H1 (cell line): ENCODE data around the gene CADPS. TPM values are rescaled to one million over a fixed set of nuclear protein-coding genes. Genes with fewer than 3 reads are reported as not detected.

Experiments
- CTCF ChIA-PET: fragments of 300-600 bp; sonication (Branson Sonifier 250); formaldehyde crosslinking; loops from one replicate; lab custom pipeline; 2021; ENCODE audit not compliant: partially characterized antibody; lab: Charles Lee
- POLR2A ChIA-PET: fragments of 300-600 bp; sonication (Branson Sonifier 250); formaldehyde crosslinking; loops from one replicate; lab custom pipeline; 2021; ENCODE audit warnings: inconsistent platforms; ENCODE audit not compliant: partially characterized antibody; lab: Charles Lee
- DNase-seq, 2 experiments: peaks; one replicate each; pipeline versions ENCODE4 v3.0.0 to v3.0.0-alpha.2; 2010 to 2022; ENCODE audit warnings: low spot score in 2 of 2, low read depth in 1 of 2, mixed read lengths in 1 of 2
- FAIRE-seq: peaks from 2 replicates; lab custom pipeline; 2011; peaks lifted over from hg19 to GRCh38; lab: Jason Lieb, UNC
- H2AFZ ChIP-seq: 2 replicates; pipeline ENCODE4 v1.8.1; 2012; ENCODE audit warnings: low read length, inconsistent platforms
- H2AK5ac ChIP-seq: 2 replicates; pipeline ENCODE4 v1.6.1; 2013; ENCODE audit warnings: low read depth, low read length
- H2BK120ac ChIP-seq: replicated peaks from 2 replicates; pipeline ENCODE3; 2013; ENCODE audit warnings: low read depth, low read length, inconsistent platforms
- H2BK12ac ChIP-seq: 2 replicates; pipeline ENCODE4 v1.6.1; 2013; ENCODE audit warnings: low read depth, low read length
- H2BK15ac ChIP-seq: 2 replicates; pipeline ENCODE4 v1.6.1; 2013; ENCODE audit warnings: low read length
- H2BK20ac ChIP-seq: 2 replicates; pipeline ENCODE4 v1.6.1; 2013; ENCODE audit warnings: low read length
- H2BK5ac ChIP-seq: 2 replicates; pipeline ENCODE4 v1.6.1; 2013; ENCODE audit warnings: low read depth, low read length
- H3K14ac ChIP-seq: 2 replicates; pipeline ENCODE4 v1.6.1; 2013; ENCODE audit warnings: inconsistent platforms; ENCODE audit not compliant: insufficient read length
- H3K18ac ChIP-seq: 2 replicates; pipeline ENCODE4 v1.6.1; 2013; ENCODE audit warnings: low read length; ENCODE audit errors: extremely low read depth
- H3K23ac ChIP-seq: 2 replicates; pipeline ENCODE4 v1.6.1; 2013; ENCODE audit warnings: inconsistent platforms; ENCODE audit not compliant: insufficient read length
- H3K23me2 ChIP-seq: 2 replicates; pipeline ENCODE4 v1.6.1; 2013; ENCODE audit warnings: low read depth, low read length
- H3K27ac ChIP-seq: 2 replicates; pipeline ENCODE4 v1.6.1; 2011; ENCODE audit warnings: low read depth, low read length, inconsistent platforms
- H3K27me3 ChIP-seq, 4 experiments: replicated peaks in 1 of 4; 1 replicate in 1 of 4; 2 replicates in 3 of 4; pipeline versions ENCODE4 v1.6.1 to v1.8.1; 2011 to 2013; ENCODE audit warnings: low read length in 3 of 4, mild to moderate bottlenecking in 3 of 4, inconsistent platforms in 2 of 4, mixed read lengths in 2 of 4, moderate library complexity in 1 of 4; ENCODE audit not compliant: control insufficient read depth in 3 of 4, insufficient read depth in 3 of 4; ENCODE audit errors: extremely low read depth in 1 of 4
- H3K36me3 ChIP-seq, 4 experiments: 2 replicates each; pipeline versions ENCODE4 v1.6.1 to v1.8.1; 2011 to 2013; ENCODE audit warnings: mild to moderate bottlenecking in 4 of 4, low read length in 3 of 4, moderate library complexity in 2 of 4, control low read depth in 1 of 4, inconsistent platforms in 1 of 4; ENCODE audit not compliant: insufficient read depth in 4 of 4, control insufficient read depth in 2 of 4
- H3K4ac ChIP-seq: replicated peaks from 2 replicates; pipeline ENCODE3; 2013; ENCODE audit warnings: low read length, low read depth, mixed read lengths, inconsistent platforms; ENCODE audit not compliant: insufficient read length
- H3K4me1 ChIP-seq, 4 experiments: replicated peaks in 1 of 4; 1 replicate in 1 of 4; 2 replicates in 3 of 4; pipeline versions ENCODE4 v1.6.1 to v1.8.1; 2011 to 2013; ENCODE audit warnings: low read length in 3 of 4, inconsistent platforms in 2 of 4, mixed read lengths in 1 of 4; ENCODE audit not compliant: insufficient read depth in 4 of 4, control insufficient read depth in 3 of 4
- H3K4me2 ChIP-seq, 2 experiments: 2 replicates each; pipeline versions ENCODE4 v1.6.1 to v1.8.1; 2011 to 2013; ENCODE audit warnings: low read depth in 2 of 2, low read length in 2 of 2, control low read depth in 1 of 2, inconsistent platforms in 1 of 2, mild to moderate bottlenecking in 1 of 2; ENCODE audit not compliant: insufficient read depth in 1 of 2
- H3K4me3 ChIP-seq, 4 experiments: fragments of 200-600, 300-600 bp in 1 of 4; sonication (generic), shearing (Covaris generic), sonication (Bioruptor Twin) in 1 of 4; 2 replicates each; pipeline versions ENCODE4 v1.5.1 to v1.8.1; 2011 to 2016; ENCODE audit warnings: low read length in 4 of 4, low read depth in 3 of 4, control low read depth in 2 of 4, inconsistent platforms in 2 of 4, mild to moderate bottlenecking in 2 of 4, mixed read lengths in 1 of 4, moderate library complexity in 1 of 4; ENCODE audit not compliant: insufficient read depth in 2 of 4; ENCODE audit errors: extremely low read depth in 1 of 4
- H3K56ac ChIP-seq: replicated peaks from 2 replicates; pipeline ENCODE3; 2013; ENCODE audit warnings: low read depth, mild to moderate bottlenecking, mixed read lengths, low read length, inconsistent platforms; ENCODE audit not compliant: insufficient read length
- H3K79me1 ChIP-seq: 2 replicates; pipeline ENCODE4 v1.6.1; 2013; ENCODE audit warnings: low read depth, low read length, control low read depth
- H3K79me2 ChIP-seq, 2 experiments: 2 replicates each; pipeline versions ENCODE4 v1.6.1 to v1.8.1; 2012 to 2013; ENCODE audit warnings: low read length in 2 of 2, mild to moderate bottlenecking in 2 of 2, inconsistent platforms in 1 of 2; ENCODE audit not compliant: insufficient read depth in 2 of 2, control insufficient read depth in 1 of 2
- H3K9ac ChIP-seq, 4 experiments: replicated peaks in 1 of 4; 1 replicate in 1 of 4; 2 replicates in 3 of 4; pipeline versions ENCODE4 v1.6.1 to v1.8.1; 2011 to 2013; ENCODE audit warnings: low read depth in 3 of 4, low read length in 3 of 4, control low read depth in 2 of 4, mild to moderate bottlenecking in 2 of 4, moderate library complexity in 2 of 4, inconsistent platforms in 1 of 4; ENCODE audit errors: extremely low read depth in 1 of 4
- H3K9me3 ChIP-seq, 2 experiments: 2 replicates each; pipeline versions ENCODE4 v1.6.1 to v1.8.1; 2012 to 2013; ENCODE audit warnings: mild to moderate bottlenecking in 2 of 2, moderate library complexity in 2 of 2, control low read depth in 1 of 2, inconsistent platforms in 1 of 2, low read depth in 1 of 2, low read length in 1 of 2, mixed read lengths in 1 of 2; ENCODE audit not compliant: insufficient read depth in 2 of 2
- H4K20me1 ChIP-seq, 2 experiments: replicated peaks in 1 of 2; 2 replicates each; pipeline versions ENCODE3 to v1.8.1; 2011 to 2013; ENCODE audit warnings: inconsistent platforms in 2 of 2, low read length in 2 of 2, mild to moderate bottlenecking in 1 of 2; ENCODE audit not compliant: insufficient read depth in 2 of 2, control insufficient read depth in 1 of 2
- H4K5ac ChIP-seq: 2 replicates; pipeline ENCODE4 v1.6.1; 2013; ENCODE audit warnings: low read length, low read depth, mixed read lengths, inconsistent platforms; ENCODE audit not compliant: insufficient read length
- H4K8ac ChIP-seq: 2 replicates; pipeline ENCODE4 v1.8.0; 2013; ENCODE audit warnings: mild to moderate bottlenecking, moderate library complexity, low read length, inconsistent platforms; ENCODE audit not compliant: insufficient read depth; ENCODE audit errors: extremely low read depth
- H4K91ac ChIP-seq: replicated peaks from 2 replicates; pipeline ENCODE3; 2013; ENCODE audit warnings: low read length, mixed read lengths, inconsistent platforms; ENCODE audit not compliant: insufficient read length
- BRCA1 ChIP-seq: IDR thresholded peaks from 2 replicates; pipeline ENCODE4 v1.6.1; 2012; ENCODE audit warnings: low read depth, low read length, improper control_type of control experiment
- CHD1 ChIP-seq: IDR thresholded peaks from 2 replicates; pipeline ENCODE4 v1.6.1; 2012; ENCODE audit warnings: low read depth, low read length, improper control_type of control experiment
- FOSL1 ChIP-seq: IDR thresholded peaks from 2 replicates; pipeline ENCODE4 v1.6.1; 2011; ENCODE audit warnings: mild to moderate bottlenecking, low read depth, low read length, moderate library complexity; ENCODE audit not compliant: insufficient read depth
- HDAC6 ChIP-seq: IDR thresholded peaks from one replicate; pipeline ENCODE4 v1.7.1; 2012; ENCODE audit warnings: low read depth, mild to moderate bottlenecking, inconsistent platforms, low read length, moderate library complexity
- JUN ChIP-seq: IDR thresholded peaks from 2 replicates; pipeline ENCODE4 v1.6.1; 2011; ENCODE audit warnings: low read depth, mild to moderate bottlenecking, improper control_type of control experiment, low read length
- KDM5A ChIP-seq: fragments of 200-600 bp; IDR thresholded peaks from 2 replicates; pipeline ENCODE4 v1.7.1; 2012; ENCODE audit warnings: mild to moderate bottlenecking, low read length, inconsistent platforms, mixed read lengths
- POLR2AphosphoS5 ChIP-seq: IDR thresholded peaks from 2 replicates; pipeline ENCODE4 v1.6.1; 2011; ENCODE audit warnings: low read depth, low read length
- RAD21 ChIP-seq, 2 experiments: IDR thresholded peaks in 1 of 2; conservative IDR thresholded peaks in 1 of 2; 2 replicates each; pipeline ENCODE4 v1.6.1; 2011; ENCODE audit warnings: low read depth in 2 of 2, low read length in 2 of 2, improper control_type of control experiment in 1 of 2, inconsistent platforms in 1 of 2, mild to moderate bottlenecking in 1 of 2, moderate library complexity in 1 of 2
- SIN3A ChIP-seq, 2 experiments: IDR thresholded peaks in 1 of 2; conservative IDR thresholded peaks in 1 of 2; 2 replicates each; pipeline ENCODE4 v1.6.1; 2011 to 2012; ENCODE audit warnings: low read length in 2 of 2, improper control_type of control experiment in 1 of 2, low read depth in 1 of 2, mild to moderate bottlenecking in 1 of 2
- SP4 ChIP-seq: IDR thresholded peaks from 2 replicates; pipeline ENCODE4 v1.6.1; 2012; ENCODE audit warnings: low read length, inconsistent platforms
- polyA plus RNA-seq, 7 experiments: library from polyadenylated mRNA; depleted of rRNA in 3 of 7; stranded (reverse) in 5 of 7; unstranded in 2 of 7; fragments of >200 nt in 5 of 7; fragments of 200-250 nt in 2 of 7; gene quantifications; 1 replicate in 5 of 7; 2 replicates in 1 of 7; 4 replicates in 1 of 7; pipeline versions ENCODE4 v1.2.1 to v1.2.3, GENCODE V29; 2011 to 2013; ENCODE audit warnings: missing spikeins in 2 of 7, mixed read lengths in 2 of 7
- total RNA-seq: library from RNA; stranded (reverse); fragmentation: NEBNext Ultra II Directional; extraction: Animal tissue kit (Norgen Biotek cat#: 25700); gene quantifications from 2 replicates; pipeline ENCODE4 v1.2.1, GENCODE V29; 2021
- TF ChIP-seq, protein P1 (sequence below): IDR thresholded peaks from 2 replicates; pipeline ENCODE4 v1.6.1; 2012; ENCODE audit warnings: inconsistent platforms

Gene CADPS
- total and polyA plus RNA-seq, 2 of the 8 experiments (the other 6 are each of a cell fraction or from before 2014, with no cell fraction given) = 7.1 to 10.2 TPM

DNA sequence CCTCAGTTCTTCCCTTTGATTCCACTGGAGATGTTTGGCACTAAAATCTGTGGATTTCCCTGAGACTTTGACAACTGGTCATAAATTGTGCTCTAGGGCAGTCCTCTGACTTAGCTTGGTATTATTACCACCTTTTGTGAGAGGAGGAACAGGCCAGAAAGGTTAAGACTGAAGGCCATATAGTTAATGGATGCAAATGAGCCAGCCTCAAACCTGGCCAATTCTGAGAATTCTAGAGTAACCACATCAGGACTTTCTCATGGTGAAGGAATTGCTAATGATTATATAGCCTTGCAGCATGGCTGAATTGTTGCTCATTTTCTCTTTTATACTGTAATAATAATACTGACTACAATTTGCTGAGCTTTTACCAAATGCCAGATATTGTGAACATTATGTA is 162.5 kb downstream of the CADPS start:
- H3K36me3 ChIP-seq = no peaks in the 10 kb centered on the region
- DNase-seq (no peak), FAIRE-seq (no peak)
- ChIA-PET CTCF (no interaction called here), POLR2A (interaction anchor here (1.4 kb wide), 1 partner anchor 10 kb away, joined by 3 read pairs; no protein-coding TSS in a partner anchor)
- H3K4me2 ChIP-seq = no peak overlapping the region
- H3K23ac ChIP-seq = no peak overlapping the region
- H2BK15ac ChIP-seq = no peak overlapping the region
- no peak overlapping the region for H3K56ac ChIP-seq
- no peak overlapping the region for H2AFZ ChIP-seq
- H3K79me2 ChIP-seq = no peaks in the 10 kb centered on the region
- peaks cover 5 to 13% (median 8%) of the 10 kb centered on the region in 4 experiments; a peak in 6 of 7 replicates for H3K4me1 ChIP-seq
- H4K91ac ChIP-seq = no peak overlapping the region
- H4K5ac ChIP-seq = no peak overlapping the region
- no peaks in the 10 kb centered on the region for H3K23me2 ChIP-seq
- H3K9me3 ChIP-seq = no peaks in the 10 kb centered on the region
- no peaks in the 10 kb centered on the region for H3K79me1 ChIP-seq
- no peak overlapping the region for H3K4ac ChIP-seq
- H4K20me1 ChIP-seq = no peaks in the 10 kb centered on the region
- no peak overlapping the region for H3K4me3 ChIP-seq
- peaks cover 0 to 1% (median 0%) of the 10 kb centered on the region in 4 experiments; a peak in 1 of 7 replicates for H3K27me3 ChIP-seq
- H2BK5ac ChIP-seq = no peak overlapping the region
- no peak overlapping the region for H3K14ac ChIP-seq
- H2BK120ac ChIP-seq = no peak overlapping the region
- H3K18ac ChIP-seq = no peak overlapping the region
- no peak overlapping the region for H2BK20ac ChIP-seq
- H2BK12ac ChIP-seq = no peak overlapping the region
- no peak overlapping the region for H4K8ac ChIP-seq
- H2AK5ac ChIP-seq = no peak overlapping the region
- no peak overlapping the region for H3K27ac ChIP-seq
- TF ChIP-seq SIN3A (conservative IDR thresholded peaks at IDR 0.05 in 1 of 2, IDR thresholded peaks at IDR 0.05 in 1 of 2; ENCODE audit: low read depth in 1 of 2, low read length in 2 of 2) = no peak
- no peak for TF ChIP-seq KDM5A
- TF ChIP-seq, protein P1, sequence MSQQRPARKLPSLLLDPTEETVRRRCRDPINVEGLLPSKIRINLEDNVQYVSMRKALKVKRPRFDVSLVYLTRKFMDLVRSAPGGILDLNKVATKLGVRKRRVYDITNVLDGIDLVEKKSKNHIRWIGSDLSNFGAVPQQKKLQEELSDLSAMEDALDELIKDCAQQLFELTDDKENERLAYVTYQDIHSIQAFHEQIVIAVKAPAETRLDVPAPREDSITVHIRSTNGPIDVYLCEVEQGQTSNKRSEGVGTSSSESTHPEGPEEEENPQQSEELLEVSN = no peak
- no peak for TF ChIP-seq POLR2AphosphoS5
- no peak for TF ChIP-seq CHD1
- no peak for TF ChIP-seq JUN
- TF ChIP-seq HDAC6 = no peak
- TF ChIP-seq BRCA1 = no peak
- TF ChIP-seq FOSL1 = no peak
- TF ChIP-seq RAD21 (IDR thresholded peaks at IDR 0.05 in 1 of 2, conservative IDR thresholded peaks at IDR 0.05 in 1 of 2; ENCODE audit: low read depth in 2 of 2, low read length in 2 of 2) = no peak
- no peak for TF ChIP-seq SP4
- H3K9ac ChIP-seq = no peak overlapping the region
